ENCODE measurements around the gene GPR39.

GPR39 gene

DNA sequence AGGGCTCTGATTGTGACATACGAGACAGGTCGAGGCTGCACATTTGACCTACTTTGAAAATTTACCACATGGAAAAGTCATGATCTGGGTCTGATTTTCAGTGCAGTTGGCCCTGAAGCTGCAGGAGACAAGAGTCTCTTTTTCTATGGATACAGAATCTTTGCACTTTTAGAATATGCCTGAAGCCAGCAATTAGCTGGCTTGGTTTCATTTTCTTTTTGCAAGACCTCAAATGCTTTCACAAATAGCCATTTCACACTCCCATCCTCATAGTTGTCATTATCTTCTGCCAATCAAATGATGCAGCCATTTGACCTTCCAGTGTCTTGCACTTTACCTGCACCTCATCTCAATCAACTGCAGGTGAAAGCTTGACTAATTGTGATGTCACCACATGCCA, 59.0 kb downstream of the GPR39 start:
- Histone ChIP-seq H3K9me2 (replicated peaks; ENCODE audit: insufficient read depth, low read length) (no peaks in the 10 kb centered on the region), H3K27me3 (replicated peaks; ENCODE audit: insufficient read depth, low read length) (no peaks in the 10 kb centered on the region), H3K9me3 (replicated peaks; ENCODE audit: insufficient read depth, low read length) (no peaks in the 10 kb centered on the region), H3K79me2 (ENCODE audit: low read length) (no peaks in the 10 kb centered on the region), H4K20me1 (ENCODE audit: insufficient read depth, low read length) (no peaks in the 10 kb centered on the region), H3K36me3 (replicated peaks; ENCODE audit: insufficient read depth, low read length) (no peaks in the 10 kb centered on the region), H3K9ac (ENCODE audit: low read length) (no peak overlapping the region), H3K27ac (ENCODE audit: low read length) (no peak overlapping the region), H3K4me3 (ENCODE audit: low read length) (no peak overlapping the region), H3F3A (ENCODE audit: insufficient read depth, low read length) (no peaks in the 10 kb centered on the region), H3K4me1 (ENCODE audit: low read length) (no peaks in the 10 kb centered on the region), H2AFZ (ENCODE audit: low read length) (no peak overlapping the region), H3K4me2 (ENCODE audit: low read depth, low read length) (no peak overlapping the region; the same call in 1 of the 2 replicates)
- TF ChIP-seq EZH2 (optimal IDR thresholded peaks at IDR 0.05; ENCODE audit: low read depth, low read length): no peak
- TF ChIP-seq, protein P1, sequence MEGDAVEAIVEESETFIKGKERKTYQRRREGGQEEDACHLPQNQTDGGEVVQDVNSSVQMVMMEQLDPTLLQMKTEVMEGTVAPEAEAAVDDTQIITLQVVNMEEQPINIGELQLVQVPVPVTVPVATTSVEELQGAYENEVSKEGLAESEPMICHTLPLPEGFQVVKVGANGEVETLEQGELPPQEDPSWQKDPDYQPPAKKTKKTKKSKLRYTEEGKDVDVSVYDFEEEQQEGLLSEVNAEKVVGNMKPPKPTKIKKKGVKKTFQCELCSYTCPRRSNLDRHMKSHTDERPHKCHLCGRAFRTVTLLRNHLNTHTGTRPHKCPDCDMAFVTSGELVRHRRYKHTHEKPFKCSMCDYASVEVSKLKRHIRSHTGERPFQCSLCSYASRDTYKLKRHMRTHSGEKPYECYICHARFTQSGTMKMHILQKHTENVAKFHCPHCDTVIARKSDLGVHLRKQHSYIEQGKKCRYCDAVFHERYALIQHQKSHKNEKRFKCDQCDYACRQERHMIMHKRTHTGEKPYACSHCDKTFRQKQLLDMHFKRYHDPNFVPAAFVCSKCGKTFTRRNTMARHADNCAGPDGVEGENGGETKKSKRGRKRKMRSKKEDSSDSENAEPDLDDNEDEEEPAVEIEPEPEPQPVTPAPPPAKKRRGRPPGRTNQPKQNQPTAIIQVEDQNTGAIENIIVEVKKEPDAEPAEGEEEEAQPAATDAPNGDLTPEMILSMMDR (IDR thresholded peaks at IDR 0.05; ENCODE audit: low read length): no peak
- no peak for TF ChIP-seq EZH2phosphoT487 (IDR thresholded peaks at IDR 0.05; ENCODE audit: low read length)
- peak; percentile 30 for DNase-seq

DNA sequence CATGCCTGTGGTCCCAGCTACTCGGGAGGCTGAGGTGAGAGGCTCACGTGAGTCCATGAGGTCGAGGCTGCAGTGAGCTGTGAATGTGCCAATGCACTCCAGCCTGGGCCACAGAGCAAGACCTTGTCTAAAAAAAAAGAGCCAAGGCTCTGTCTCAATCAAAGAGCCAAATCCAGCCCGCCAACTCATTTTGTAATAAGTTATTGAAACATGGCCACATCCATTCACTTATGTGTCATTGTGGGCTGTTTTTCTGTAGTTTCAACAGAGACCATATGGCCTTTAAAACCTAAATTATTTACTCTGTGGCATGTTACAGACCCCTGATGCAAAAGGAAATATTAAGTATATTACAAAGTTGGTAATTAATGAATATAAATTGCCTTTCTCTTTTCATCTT, 60.8 kb downstream of the GPR39 start:
- H2AFZ ChIP-seq (ENCODE audit: low read length): no peak overlapping the region
- no peak for DNase-seq
- H3K4me2 ChIP-seq (ENCODE audit: low read depth, low read length): no peak overlapping the region
- no peaks in the 10 kb centered on the region for H3K79me2 ChIP-seq (ENCODE audit: low read length)
- TF ChIP-seq, protein P1 (IDR thresholded peaks at IDR 0.05; ENCODE audit: low read length): no peak
- TF ChIP-seq EZH2 (optimal IDR thresholded peaks at IDR 0.05; ENCODE audit: low read depth, low read length): no peak
- TF ChIP-seq EZH2phosphoT487 (IDR thresholded peaks at IDR 0.05; ENCODE audit: low read length): no peak
- H3K9me3 ChIP-seq (replicated peaks; ENCODE audit: insufficient read depth, low read length): no peaks in the 10 kb centered on the region
- no peaks in the 10 kb centered on the region for H3K27me3 ChIP-seq (replicated peaks; ENCODE audit: insufficient read depth, low read length)
- H3K9ac ChIP-seq (ENCODE audit: low read length): no peak overlapping the region
- H3K36me3 ChIP-seq (replicated peaks; ENCODE audit: insufficient read depth, low read length): no peaks in the 10 kb centered on the region
- no peak overlapping the region for H3K4me3 ChIP-seq (ENCODE audit: low read length)
- no peaks in the 10 kb centered on the region for H3F3A ChIP-seq (ENCODE audit: insufficient read depth, low read length)
- no peaks in the 10 kb centered on the region for H3K4me1 ChIP-seq (ENCODE audit: low read length)
- H4K20me1 ChIP-seq (ENCODE audit: insufficient read depth, low read length): no peaks in the 10 kb centered on the region
- no peaks in the 10 kb centered on the region for H3K9me2 ChIP-seq (replicated peaks; ENCODE audit: insufficient read depth, low read length)
- no peak overlapping the region for H3K27ac ChIP-seq (ENCODE audit: low read length)

DNA sequence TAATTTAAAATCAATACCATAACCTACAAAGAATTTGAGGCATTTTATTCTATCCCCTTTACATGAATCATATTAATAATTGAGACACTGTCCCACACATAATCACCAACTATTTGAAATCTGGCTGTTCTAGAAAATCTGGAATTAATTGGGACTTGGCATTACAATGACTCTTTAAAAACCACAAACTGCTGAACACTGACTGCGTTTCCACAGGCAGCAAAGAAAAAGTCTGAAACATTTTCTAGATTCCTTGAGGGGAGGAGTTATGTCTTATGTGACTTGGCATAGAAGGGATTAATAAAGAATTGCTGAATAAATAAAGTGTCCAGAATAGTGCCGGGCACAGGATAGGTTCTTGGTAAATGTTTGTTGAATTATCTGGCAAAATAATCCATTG, 61.4 kb downstream of the GPR39 start:
- Histone ChIP-seq H3K9me3 (replicated peaks; ENCODE audit: insufficient read depth, low read length) (no peaks in the 10 kb centered on the region), H3K9me2 (replicated peaks; ENCODE audit: insufficient read depth, low read length) (no peaks in the 10 kb centered on the region), H3K4me1 (ENCODE audit: low read length) (no peaks in the 10 kb centered on the region), H3K36me3 (replicated peaks; ENCODE audit: insufficient read depth, low read length) (no peaks in the 10 kb centered on the region), H3K9ac (ENCODE audit: low read length) (no peak overlapping the region), H3K4me2 (ENCODE audit: low read depth, low read length) (no peak overlapping the region), H3K27ac (ENCODE audit: low read length) (no peak overlapping the region), H2AFZ (ENCODE audit: low read length) (no peak overlapping the region), H3K79me2 (ENCODE audit: low read length) (no peaks in the 10 kb centered on the region), H3F3A (ENCODE audit: insufficient read depth, low read length) (no peaks in the 10 kb centered on the region), H3K27me3 (replicated peaks; ENCODE audit: insufficient read depth, low read length) (no peaks in the 10 kb centered on the region), H3K4me3 (ENCODE audit: low read length) (no peak overlapping the region), H4K20me1 (ENCODE audit: insufficient read depth, low read length) (no peaks in the 10 kb centered on the region)
- TF ChIP-seq, protein P1 (IDR thresholded peaks at IDR 0.05; ENCODE audit: low read length): no peak
- TF ChIP-seq EZH2 (optimal IDR thresholded peaks at IDR 0.05; ENCODE audit: low read depth, low read length) (no peak), EZH2phosphoT487 (IDR thresholded peaks at IDR 0.05; ENCODE audit: low read length) (no peak)
- DNase-seq: no peak
